Measurements from ENCODE around the gene KIAA0232. TPM values are rescaled to one million over a fixed set of nuclear protein-coding genes. Genes with fewer than 3 reads are reported as not detected.

Gene KIAA0232
- total and polyA plus RNA-seq, 10 of the 15 experiments (the other 5 are each of a cell fraction or from before 2014, with no cell fraction given) = 2.8 to 15.1 (median 10.8) TPM

DNA sequence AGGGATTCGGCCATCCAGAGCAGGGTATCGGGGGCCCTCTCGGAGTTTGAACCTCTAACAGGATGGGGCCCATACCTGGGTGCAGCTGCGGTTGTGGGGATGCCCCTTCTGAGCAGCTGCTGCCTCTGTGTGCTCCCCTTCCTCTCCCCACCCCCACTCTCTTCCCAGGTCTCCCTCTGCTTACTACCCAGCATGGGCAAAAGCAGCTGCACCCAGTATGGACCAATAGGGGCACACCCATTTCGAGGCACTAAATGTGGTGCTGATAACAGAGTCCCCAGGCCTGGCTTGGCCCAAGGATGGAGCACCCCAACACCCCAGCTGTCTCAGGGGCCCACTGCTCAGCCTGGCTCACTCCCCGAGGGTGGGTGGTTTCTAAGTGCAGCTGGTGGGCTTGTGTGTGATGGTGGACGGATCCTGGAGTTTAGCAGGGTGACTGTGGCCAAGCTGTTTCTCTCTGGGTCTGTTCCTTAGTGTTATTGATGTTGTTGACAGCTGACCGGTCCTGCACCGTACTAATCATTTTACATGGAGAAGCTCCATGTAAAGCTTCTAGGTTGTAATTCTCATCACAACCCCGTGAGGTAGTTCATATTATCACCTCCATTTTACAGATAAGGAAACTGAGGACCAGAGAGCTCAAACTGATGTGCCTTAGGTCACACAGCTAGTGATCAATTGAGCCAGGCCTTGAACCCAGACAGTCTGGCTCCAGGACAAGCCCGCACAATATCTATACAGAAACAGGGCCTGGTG is 13.1 kb upstream of the KIAA0232 start (continued):
- TF ChIP-seq, protein P1, sequence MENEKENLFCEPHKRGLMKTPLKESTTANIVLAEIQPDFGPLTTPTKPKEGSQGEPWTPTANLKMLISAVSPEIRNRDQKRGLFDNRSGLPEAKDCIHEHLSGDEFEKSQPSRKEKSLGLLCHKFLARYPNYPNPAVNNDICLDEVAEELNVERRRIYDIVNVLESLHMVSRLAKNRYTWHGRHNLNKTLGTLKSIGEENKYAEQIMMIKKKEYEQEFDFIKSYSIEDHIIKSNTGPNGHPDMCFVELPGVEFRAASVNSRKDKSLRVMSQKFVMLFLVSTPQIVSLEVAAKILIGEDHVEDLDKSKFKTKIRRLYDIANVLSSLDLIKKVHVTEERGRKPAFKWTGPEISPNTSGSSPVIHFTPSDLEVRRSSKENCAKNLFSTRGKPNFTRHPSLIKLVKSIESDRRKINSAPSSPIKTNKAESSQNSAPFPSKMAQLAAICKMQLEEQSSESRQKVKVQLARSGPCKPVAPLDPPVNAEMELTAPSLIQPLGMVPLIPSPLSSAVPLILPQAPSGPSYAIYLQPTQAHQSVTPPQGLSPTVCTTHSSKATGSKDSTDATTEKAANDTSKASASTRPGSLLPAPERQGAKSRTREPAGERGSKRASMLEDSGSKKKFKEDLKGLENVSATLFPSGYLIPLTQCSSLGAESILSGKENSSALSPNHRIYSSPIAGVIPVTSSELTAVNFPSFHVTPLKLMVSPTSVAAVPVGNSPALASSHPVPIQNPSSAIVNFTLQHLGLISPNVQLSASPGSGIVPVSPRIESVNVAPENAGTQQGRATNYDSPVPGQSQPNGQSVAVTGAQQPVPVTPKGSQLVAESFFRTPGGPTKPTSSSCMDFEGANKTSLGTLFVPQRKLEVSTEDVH (IDR thresholded peaks at IDR 0.05; ENCODE audit: low read depth, partially characterized antibody) = no peak
- TF ChIP-seq IKZF1 (conservative IDR thresholded peaks at IDR 0.05) (peak; percentile 47), CBX5 (IDR thresholded peaks at IDR 0.05; ENCODE audit: low read depth) (no peak), SIX5 (IDR thresholded peaks at IDR 0.05; ENCODE audit: low read depth, low read length, severe bottlenecking) (no peak), CREM (IDR thresholded peaks at IDR 0.05; ENCODE audit: low read depth) (no peak), BHLHE40 (IDR thresholded peaks at IDR 0.05; ENCODE audit: borderline replicate concordance in 1 of 2, low read depth in 2 of 2, low read length in 1 of 2) (0 out of 4 replicates have a peak, but pooled peaks of 1 of the 2 experiments have one; percentile 6), SMAD1 (IDR thresholded peaks at IDR 0.05; ENCODE audit: low read depth, partially characterized antibody) (no peak), EED (IDR thresholded peaks at IDR 0.05; ENCODE audit: low read depth) (peak; percentile 58; the same call in 1 of the 2 replicates), DPF2 (IDR thresholded peaks at IDR 0.05) (0 out of 2 replicates have a peak, but pooled peaks have one; percentile 11), SREBF2 (IDR thresholded peaks at IDR 0.05; ENCODE audit: low read length) (no peak), SUZ12 (IDR thresholded peaks at IDR 0.05; ENCODE audit: unreplicated experiment) (no peak), NFIC (IDR thresholded peaks at IDR 0.05; ENCODE audit: low read depth, low read length) (no peak), CBFB (IDR thresholded peaks at IDR 0.05; ENCODE audit: low read depth) (peak; percentile 45; the same call in 1 of the 2 replicates), POLR2A (IDR thresholded peaks at IDR 0.05; ENCODE audit: low read depth, low read length) (no peak), NR2F1 (conservative IDR thresholded peaks at IDR 0.05) (no peak), ZNF384 (IDR thresholded peaks at IDR 0.05; ENCODE audit: borderline replicate concordance, low read depth, low read length) (no peak), NBN (IDR thresholded peaks at IDR 0.05) (0 out of 2 replicates have a peak, but pooled peaks have one; percentile 18), MYC (IDR thresholded peaks at IDR 0.05; ENCODE audit: insufficient read depth, insufficient read length, insufficient replicate concordance, low read length, severe bottlenecking) (no peak), NFXL1 (IDR thresholded peaks at IDR 0.05; ENCODE audit: borderline replicate concordance) (no peak), TARDBP (IDR thresholded peaks at IDR 0.05; ENCODE audit: borderline replicate concordance) (no peak)
- TF ChIP-seq, protein P2, sequence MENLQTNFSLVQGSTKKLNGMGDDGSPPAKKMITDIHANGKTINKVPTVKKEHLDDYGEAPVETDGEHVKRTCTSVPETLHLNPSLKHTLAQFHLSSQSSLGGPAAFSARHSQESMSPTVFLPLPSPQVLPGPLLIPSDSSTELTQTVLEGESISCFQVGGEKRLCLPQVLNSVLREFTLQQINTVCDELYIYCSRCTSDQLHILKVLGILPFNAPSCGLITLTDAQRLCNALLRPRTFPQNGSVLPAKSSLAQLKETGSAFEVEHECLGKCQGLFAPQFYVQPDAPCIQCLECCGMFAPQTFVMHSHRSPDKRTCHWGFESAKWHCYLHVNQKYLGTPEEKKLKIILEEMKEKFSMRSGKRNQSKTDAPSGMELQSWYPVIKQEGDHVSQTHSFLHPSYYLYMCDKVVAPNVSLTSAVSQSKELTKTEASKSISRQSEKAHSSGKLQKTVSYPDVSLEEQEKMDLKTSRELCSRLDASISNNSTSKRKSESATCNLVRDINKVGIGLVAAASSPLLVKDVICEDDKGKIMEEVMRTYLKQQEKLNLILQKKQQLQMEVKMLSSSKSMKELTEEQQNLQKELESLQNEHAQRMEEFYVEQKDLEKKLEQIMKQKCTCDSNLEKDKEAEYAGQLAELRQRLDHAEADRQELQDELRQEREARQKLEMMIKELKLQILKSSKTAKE (IDR thresholded peaks at IDR 0.05; ENCODE audit: low read depth, poor library complexity, severe bottlenecking) = no peak
- TF ChIP-seq, protein P3, sequence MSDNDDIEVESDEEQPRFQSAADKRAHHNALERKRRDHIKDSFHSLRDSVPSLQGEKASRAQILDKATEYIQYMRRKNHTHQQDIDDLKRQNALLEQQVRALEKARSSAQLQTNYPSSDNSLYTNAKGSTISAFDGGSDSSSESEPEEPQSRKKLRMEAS (IDR thresholded peaks at IDR 0.05; ENCODE audit: low read depth, low read length) = no peak

All from GM12878 (cell line).